ENCODE measurements around the gene EFTUD2. TPM values are rescaled to one million over a fixed set of nuclear protein-coding genes. Genes with fewer than 3 reads are reported as not detected.

Gene EFTUD2
- total and polyA plus RNA-seq, 8 donors = 15.9 to 176 (median 81.8) TPM

GRCh38 chr17:44844390-44844830 lies 54.8 kb downstream of the EFTUD2 start:
- WGBS, 5 donors = 36 to 61% (median 50%) methylated on average over 1 of the region's 1 CpG
- DNase-seq = peak in 1 of 2 donors; percentile 47
- intact Hi-C loops (cut with DNase I; ENCODE audit: low total_unique reads) = no loop called here
- H3K27me3 ChIP-seq = no peaks in the 10 kb centered on the region
- no peak overlapping the region for H3K4me3 ChIP-seq
- no peak for TF ChIP-seq POLR2AphosphoS5 (IDR thresholded peaks at IDR 0.05)
- TF ChIP-seq EP300 (IDR thresholded peaks at IDR 0.05) = no peak
- no peak for TF ChIP-seq POLR2A (IDR thresholded peaks at IDR 0.05)
- TF ChIP-seq CTCF (IDR thresholded peaks at IDR 0.05) = no peak
- peak overlapping the region in 1 of 5 donors; percentile 42 for H3K27ac ChIP-seq
- peaks cover 0 to 13% (median 0%) of the 10 kb centered on the region in 4 donors for H3K4me1 ChIP-seq
- H3K9me3 ChIP-seq = no peaks in the 10 kb centered on the region
- peaks cover 0 to 6% (median 3%) of the 10 kb centered on the region in 4 donors for H3K36me3 ChIP-seq

- H3K4me1 ChIP-seq = peaks cover 0 to 13% (median 0%) of the 10 kb centered on the region in 4 donors
- no peak overlapping the region for H3K4me3 ChIP-seq
- no peaks in the 10 kb centered on the region for H3K36me3 ChIP-seq
- TF ChIP-seq CTCF (IDR thresholded peaks at IDR 0.05) (no peak), EP300 (IDR thresholded peaks at IDR 0.05) (no peak), POLR2A (IDR thresholded peaks at IDR 0.05) (no peak), POLR2AphosphoS5 (IDR thresholded peaks at IDR 0.05) (no peak)
- peak in 1 of 2 donors; percentile 71 for DNase-seq
- H3K9me3 ChIP-seq = no peaks in the 10 kb centered on the region
- 43 to 53% (median 48%) methylated on average over 5 of the region's 5 CpGs for WGBS, 5 donors
- H3K27me3 ChIP-seq = peaks cover 0 to 6% (median 0%) of the 10 kb centered on the region in 3 donors
- peak overlapping the region in 3 of 5 donors; percentile 3 to 10 (median 8) for H3K27ac ChIP-seq
- intact Hi-C loops (cut with DNase I; ENCODE audit: low total_unique reads) = no loop called here
Measured at GRCh38 chr17:44842748-44843147, 56.5 kb downstream of the EFTUD2 start.

- H3K27me3 ChIP-seq = peaks cover 0 to 6% (median 0%) of the 10 kb centered on the region in 3 donors
- no peaks in the 10 kb centered on the region for H3K9me3 ChIP-seq
- intact Hi-C loops (cut with DNase I; ENCODE audit: low total_unique reads) = no loop called here
- H3K27ac ChIP-seq = no peak overlapping the region
- DNase-seq = peak in 1 of 2 donors; percentile 28
- TF ChIP-seq EP300 (IDR thresholded peaks at IDR 0.05) = no peak
- TF ChIP-seq POLR2AphosphoS5 (IDR thresholded peaks at IDR 0.05) = no peak
- no peak for TF ChIP-seq CTCF (IDR thresholded peaks at IDR 0.05)
- TF ChIP-seq POLR2A (IDR thresholded peaks at IDR 0.05) = no peak
- H3K4me1 ChIP-seq = peaks cover 0 to 13% (median 0%) of the 10 kb centered on the region in 4 donors
- H3K36me3 ChIP-seq = no peaks in the 10 kb centered on the region
- 57 to 80% (median 69%) methylated on average over 3 of the region's 3 CpGs for whole genome bisulfite sequencing, 5 donors
- H3K4me3 ChIP-seq = no peak overlapping the region
Measured at GRCh38 chr17:44840936-44841335, 58.3 kb downstream of the EFTUD2 start.

- H3K4me1 ChIP-seq = peaks cover 0 to 13% (median 0%) of the 10 kb centered on the region in 4 donors
- no peak overlapping the region for H3K4me3 ChIP-seq
- H3K9me3 ChIP-seq = no peaks in the 10 kb centered on the region
- H3K27ac ChIP-seq = no peak overlapping the region
- WGBS, 5 donors = 83 to 86% (median 85%) methylated on average over 4 of the region's 4 CpGs
- H3K36me3 ChIP-seq = no peaks in the 10 kb centered on the region
- H3K27me3 ChIP-seq = peaks cover 0 to 6% (median 0%) of the 10 kb centered on the region in 3 donors
- no peak for DNase-seq
- TF ChIP-seq EP300 (IDR thresholded peaks at IDR 0.05) = no peak
- no peak for TF ChIP-seq POLR2AphosphoS5 (IDR thresholded peaks at IDR 0.05)
- TF ChIP-seq POLR2A (IDR thresholded peaks at IDR 0.05) = no peak
- no peak for TF ChIP-seq CTCF (IDR thresholded peaks at IDR 0.05)
- intact Hi-C loops (cut with DNase I; ENCODE audit: low total_unique reads) = no loop called here
Measured at GRCh38 chr17:44840274-44840673, 59.0 kb downstream of the EFTUD2 start.

Measured in stomach (tissue), 9 donors.